Small intestine (tissue), 7 donors: ENCODE measurements around the gene SOX15. TPM values are rescaled to one million over a fixed set of nuclear protein-coding genes. Genes with fewer than 3 reads are reported as not detected.
"Not testable (repeated sequence)": the region's sequence is repeated elsewhere in the genome, so short reads cannot be mapped to it uniquely, and the experiment has no call there.

Source experiments
- DNase-seq, 2 donors: peaks; one replicate each; pipeline versions ENCODE4 v3.0.0 to v3.0.0-alpha.2; 2013
- FAIRE-seq: peaks from 2 replicates; lab custom pipeline; 2012; peaks lifted over from hg19 to GRCh38; lab: Jason Lieb, UNC
- H3K27ac ChIP-seq, 3 donors: one replicate each; pipeline ENCODE4 v1.5.1; 2013; ENCODE audit warnings: low read length in 2 of 3, mild to moderate bottlenecking in 2 of 3, control low read depth in 1 of 3, inconsistent platforms in 1 of 3, low read depth in 1 of 3, moderate library complexity in 1 of 3
- H3K27me3 ChIP-seq, 3 donors: one replicate each; pipeline ENCODE4 v1.6.1; 2013; ENCODE audit warnings: low read length in 3 of 3, inconsistent platforms in 1 of 3; ENCODE audit not compliant: control insufficient read depth in 3 of 3, insufficient read depth in 3 of 3
- H3K36me3 ChIP-seq, 3 donors: one replicate each; pipeline ENCODE4 v1.6.1; 2013; ENCODE audit warnings: low read length in 3 of 3, inconsistent platforms in 1 of 3, low read depth in 1 of 3, mild to moderate bottlenecking in 1 of 3, moderate library complexity in 1 of 3; ENCODE audit not compliant: control insufficient read depth in 3 of 3, insufficient read depth in 2 of 3
- H3K4me1 ChIP-seq, 3 donors: one replicate each; pipeline ENCODE4 v1.6.1; 2013; ENCODE audit warnings: low read length in 2 of 3, inconsistent platforms in 1 of 3, low read depth in 1 of 3, mild to moderate bottlenecking in 1 of 3, moderate library complexity in 1 of 3; ENCODE audit not compliant: control insufficient read depth in 3 of 3, insufficient read depth in 2 of 3
- H3K4me3 ChIP-seq, 3 donors: one replicate each; pipeline ENCODE4 v1.5.1; 2013; ENCODE audit warnings: low read length in 3 of 3, control low read depth in 1 of 3, inconsistent platforms in 1 of 3, low read depth in 1 of 3, mild to moderate bottlenecking in 1 of 3, moderate library complexity in 1 of 3
- H3K9me3 ChIP-seq, 2 donors: one replicate each; pipeline ENCODE4 v1.6.1; 2013; ENCODE audit warnings: low read depth in 1 of 2, low read length in 1 of 2; ENCODE audit not compliant: control insufficient read depth in 2 of 2, insufficient read depth in 1 of 2
- WGBS, 3 donors: extraction: QIAGEN DNeasy Blood & Tissue Kit; methylation state at CpG; one replicate each; pipeline ENCODE4 v1.1.7; 2013; 5-methylcytosine and 5-hydroxymethylcytosine counted together
- polyA plus RNA-seq, 4 donors: library from polyadenylated mRNA; stranded (reverse) in 3 of 4; unstranded in 1 of 4; fragments of 200-250 nt in 3 of 4; fragments of 120-200 nt in 1 of 4; gene quantifications; one replicate each; pipeline versions ENCODE4 v1.2.1 to v1.2.3, GENCODE V29; 2013
- donor health status: healthy with polysubstance abuse.
- donor health status: control.
- donor health status: control.
- donor health status: Bipolar disorder and iron deficiency.
- donor health status: healthy.

SOX15 gene
- polyA plus RNA-seq, 4 donors: 1.2 to 1.3 TPM; not detected in 2

GRCh38 chr17:7614425-7615264 is 24.8 kb upstream of the SOX15 start, which contains the start of gene FXR2:
Gene FXR2, minus strand, starts transcription at chr17:7614897. Its CDS starts 365 bp downstream, at chr17:7614532.
- H3K27ac ChIP-seq: peak within 1 kb of the TSS; percentile 78 to 82 (median 79)
- peak; percentile 55 for FAIRE-seq

GRCh38 chr17:7613769-7614424 is 24.0 kb upstream of the SOX15 start:
- Histone ChIP-seq H3K4me3 (peak overlapping the region; percentile 59 to 93 (median 87)), H3K36me3 (peaks cover 0 to 9% (median 2%) of the 10 kb centered on the region in 3 donors), H3K27me3 (no peaks in the 10 kb centered on the region), H3K9me3 (no peaks in the 10 kb centered on the region), H3K27ac (peak overlapping the region; percentile 71 to 79 (median 78)), H3K4me1 (peaks cover 7 to 15% (median 11%) of the 10 kb centered on the region in 3 donors)
- no peak for FAIRE-seq
- 3 to 7% (median 5%) methylated on average over 19 to 20 of the region's 20 CpGs for WGBS, 3 donors
- peak; percentile 48 to 52 for DNase-seq

More at GRCh38 chr17:7614425-7615264, 24.8 kb upstream of the SOX15 start, which contains the start of gene FXR2:
- 0 to 1% (median 0%) methylated on average over 37 to 93 of the region's 93 CpGs for WGBS, 3 donors
- peaks cover 7 to 15% (median 11%) of the 10 kb centered on the region in 3 donors for H3K4me1 ChIP-seq
- no peaks in the 10 kb centered on the region for H3K9me3 ChIP-seq
- no peaks in the 10 kb centered on the region for H3K27me3 ChIP-seq
- H3K4me3 ChIP-seq: peak within 1 kb of the TSS; percentile 59 to 93 (median 87)
- peak; percentile 100 for DNase-seq
- H3K36me3 ChIP-seq: peaks cover 0 to 9% (median 2%) of the 10 kb centered on the region in 3 donors

GRCh38 chr17:7612294-7612640 is 22.4 kb upstream of the SOX15 start:
- H3K27ac ChIP-seq: no peak overlapping the region
- H3K9me3 ChIP-seq: no peaks in the 10 kb centered on the region
- no peak for DNase-seq
- H3K27me3 ChIP-seq: no peaks in the 10 kb centered on the region
- no peak overlapping the region for H3K4me3 ChIP-seq
- WGBS, 3 donors: 94 to 100% (median 96%) methylated on average over 1 of the region's 1 CpG
- FAIRE-seq: no peak
- peaks cover 7 to 15% (median 11%) of the 10 kb centered on the region in 3 donors for H3K4me1 ChIP-seq
- H3K36me3 ChIP-seq: peaks cover 0 to 19% (median 2%) of the 10 kb centered on the region in 3 donors

- no peak overlapping the region for H3K27ac ChIP-seq
- peaks cover 0 to 20% (median 2%) of the 10 kb centered on the region in 3 donors for H3K36me3 ChIP-seq
- no peak overlapping the region for H3K4me3 ChIP-seq
- 61 to 65% (median 63%) methylated on average over 3 of the region's 3 CpGs for WGBS, 3 donors
- DNase-seq: no peak
- peaks cover 7 to 15% (median 11%) of the 10 kb centered on the region in 3 donors for H3K4me1 ChIP-seq
- no peaks in the 10 kb centered on the region for H3K9me3 ChIP-seq
- no peak for FAIRE-seq
- H3K27me3 ChIP-seq: no peaks in the 10 kb centered on the region
These were observed 21.9 kb upstream of the SOX15 start for GRCh38 chr17:7611635-7612293.

- Histone ChIP-seq H3K27ac (no peak overlapping the region), H3K36me3 (peaks cover 0 to 26% (median 2%) of the 10 kb centered on the region in 3 donors), H3K4me3 (no peak overlapping the region), H3K9me3 (no peaks in the 10 kb centered on the region), H3K4me1 (peaks cover 7 to 15% (median 11%) of the 10 kb centered on the region in 3 donors), H3K27me3 (no peaks in the 10 kb centered on the region)
- FAIRE-seq: no peak
- WGBS, 3 donors: 98 to 99% (median 98%) methylated on average over 2 of the region's 2 CpGs
- DNase-seq: no peak
These were observed 20.7 kb upstream of the SOX15 start for GRCh38 chr17:7610641-7611040.

GRCh38 chr17:7606280-7606679 is 16.4 kb upstream of the SOX15 start:
- DNase-seq: no peak
- Histone ChIP-seq H3K4me1 (no peaks in the 10 kb centered on the region), H3K4me3 (no peak overlapping the region), H3K36me3 (peaks cover 5 to 60% (median 9%) of the 10 kb centered on the region in 3 donors), H3K9me3 (no peaks in the 10 kb centered on the region), H3K27ac (no peak overlapping the region), H3K27me3 (no peaks in the 10 kb centered on the region)
- 96 to 99% (median 97%) methylated on average over 4 of the region's 4 CpGs for WGBS, 3 donors
- no peak for FAIRE-seq

- WGBS, 3 donors: 16 to 63% (median 56%) methylated on average over 5 of the region's 5 CpGs
- H3K4me1 ChIP-seq, H3K27ac ChIP-seq, H3K9me3 ChIP-seq, H3K4me3 ChIP-seq, FAIRE-seq, DNase-seq, H3K27me3 ChIP-seq: not testable (repeated sequence)
- peaks cover 17 to 85% (median 32%) of the 10 kb centered on the region in 3 donors for H3K36me3 ChIP-seq
These were observed 7.7 kb upstream of the SOX15 start for GRCh38 chr17:7597561-7597960.

- H3K27me3 ChIP-seq: no peaks in the 10 kb centered on the region
- H3K4me1 ChIP-seq: peaks cover 0 to 12% (median 0%) of the 10 kb centered on the region in 3 donors
- no peak overlapping the region for H3K4me3 ChIP-seq
- FAIRE-seq (no peak), DNase-seq (no peak)
- H3K36me3 ChIP-seq: peaks cover 26 to 89% (median 32%) of the 10 kb centered on the region in 3 donors
- H3K9me3 ChIP-seq: no peaks in the 10 kb centered on the region
- H3K27ac ChIP-seq: no peak overlapping the region
- 86 to 90% (median 89%) methylated on average over 12 of the region's 12 CpGs for WGBS, 3 donors
These were observed 3.4 kb upstream of the SOX15 start for GRCh38 chr17:7593296-7593695.
